ENCODE data around the gene TSHZ2. TPM values are rescaled to one million over a fixed set of nuclear protein-coding genes. Genes with fewer than 3 reads are reported as not detected.
A peak's percentile ranks its signal among the peaks of the same experiment; 100 is the strongest.

TSHZ2 gene
- total and polyA plus RNA-seq, 4 donors, result 0.93 to 8.8 (median 3.8) TPM

GRCh38 chr20:52939141-52939540 is 33.0 kb upstream of the TSHZ2 start:
- ATAC-seq (ENCODE audit: insufficient read depth, low FRiP score), result no peak
- WGBS, 2 donors, result 84 to 86% methylated on average over 4 of the region's 4 CpGs
- H3K27ac ChIP-seq (ENCODE audit: low read depth in 1 of 2, low read length in 1 of 2), result no peak overlapping the region

GRCh38 chr20:52941808-52942207 is 30.4 kb upstream of the TSHZ2 start:
- DNase-seq (peak in 2 of 3 donors; percentile 41 to 90), ATAC-seq (ENCODE audit: insufficient read depth, low FRiP score) (no peak)
- Histone ChIP-seq H3K9me3 (ENCODE audit: control insufficient read depth in 4 of 4, insufficient read depth in 3 of 4, low read length in 3 of 4) (no peaks in the 10 kb centered on the region), H3K27ac (ENCODE audit: low read depth in 1 of 2, low read length in 1 of 2) (no peak overlapping the region), H3K9ac (ENCODE audit: insufficient read depth in 1 of 2, low read length in 2 of 2) (no peak overlapping the region), H3K4me3 (no peak overlapping the region), H3K36me3 (ENCODE audit: control insufficient read depth in 4 of 4, insufficient read depth in 4 of 4, low read length in 4 of 4) (no peaks in the 10 kb centered on the region), H3K4me1 (ENCODE audit: control insufficient read depth in 5 of 5, insufficient read depth in 5 of 5, low read length in 5 of 5) (no peaks in the 10 kb centered on the region), H3K27me3 (ENCODE audit: control insufficient read depth in 3 of 3, insufficient read depth in 3 of 3, low read length in 2 of 3) (no peaks in the 10 kb centered on the region)
- 63 to 72% methylated on average over 3 of the region's 3 CpGs for WGBS, 2 donors
- no peak for TF ChIP-seq CTCF (IDR thresholded peaks at IDR 0.05; ENCODE audit: control extremely low read depth, extremely low read depth)

More at GRCh38 chr20:52939141-52939540, 33.0 kb upstream of the TSHZ2 start:
- H3K4me1 ChIP-seq (ENCODE audit: control insufficient read depth in 5 of 5, insufficient read depth in 5 of 5, low read length in 5 of 5), result peaks cover 0 to 5% (median 0%) of the 10 kb centered on the region in 5 donors
- DNase-seq, result no peak
- no peak for TF ChIP-seq CTCF (IDR thresholded peaks at IDR 0.05; ENCODE audit: control extremely low read depth, extremely low read depth)
- H3K9me3 ChIP-seq (ENCODE audit: control insufficient read depth in 4 of 4, insufficient read depth in 3 of 4, low read length in 3 of 4), result no peaks in the 10 kb centered on the region
- H3K36me3 ChIP-seq (ENCODE audit: control insufficient read depth in 4 of 4, insufficient read depth in 4 of 4, low read length in 4 of 4), result no peaks in the 10 kb centered on the region
- H3K27me3 ChIP-seq (ENCODE audit: control insufficient read depth in 3 of 3, insufficient read depth in 3 of 3, low read length in 2 of 3), result no peaks in the 10 kb centered on the region
- H3K9ac ChIP-seq (ENCODE audit: insufficient read depth in 1 of 2, low read length in 2 of 2), result no peak overlapping the region
- no peak overlapping the region for H3K4me3 ChIP-seq

- H3K27ac ChIP-seq (ENCODE audit: low read depth in 1 of 2, low read length in 1 of 2), result no peak overlapping the region
- H3K9me3 ChIP-seq (ENCODE audit: control insufficient read depth in 4 of 4, insufficient read depth in 3 of 4, low read length in 3 of 4), result no peaks in the 10 kb centered on the region
- no peaks in the 10 kb centered on the region for H3K27me3 ChIP-seq (ENCODE audit: control insufficient read depth in 3 of 3, insufficient read depth in 3 of 3, low read length in 2 of 3)
- WGBS, 2 donors, result 75 to 76% methylated on average over 2 of the region's 2 CpGs
- DNase-seq (peak in 1 of 3 donors; percentile 38), ATAC-seq (ENCODE audit: insufficient read depth, low FRiP score) (no peak)
- no peaks in the 10 kb centered on the region for H3K4me1 ChIP-seq (ENCODE audit: control insufficient read depth in 5 of 5, insufficient read depth in 5 of 5, low read length in 5 of 5)
- TF ChIP-seq CTCF (IDR thresholded peaks at IDR 0.05; ENCODE audit: control extremely low read depth, extremely low read depth), result no peak
- H3K9ac ChIP-seq (ENCODE audit: insufficient read depth in 1 of 2, low read length in 2 of 2), result no peak overlapping the region
- no peaks in the 10 kb centered on the region for H3K36me3 ChIP-seq (ENCODE audit: control insufficient read depth in 4 of 4, insufficient read depth in 4 of 4, low read length in 4 of 4)
- H3K4me3 ChIP-seq, result no peak overlapping the region
Measured at GRCh38 chr20:52943185-52943841, 28.8 kb upstream of the TSHZ2 start.

- no peak for ATAC-seq (ENCODE audit: insufficient read depth, low FRiP score)
- 58 to 81% methylated on average over 1 of the region's 1 CpG for WGBS, 2 donors
Measured at GRCh38 chr20:52945268-52945667, 26.9 kb upstream of the TSHZ2 start.

More at GRCh38 chr20:52945268-52945667, 26.9 kb upstream of the TSHZ2 start:
- Histone ChIP-seq H3K4me3 (no peak overlapping the region), H3K27ac (ENCODE audit: low read depth in 1 of 2, low read length in 1 of 2) (no peak overlapping the region), H3K4me1 (ENCODE audit: control insufficient read depth in 5 of 5, insufficient read depth in 5 of 5, low read length in 5 of 5) (no peaks in the 10 kb centered on the region), H3K36me3 (ENCODE audit: control insufficient read depth in 4 of 4, insufficient read depth in 4 of 4, low read length in 4 of 4) (no peaks in the 10 kb centered on the region), H3K9ac (ENCODE audit: insufficient read depth in 1 of 2, low read length in 2 of 2) (no peak overlapping the region), H3K9me3 (ENCODE audit: control insufficient read depth in 4 of 4, insufficient read depth in 3 of 4, low read length in 3 of 4) (no peaks in the 10 kb centered on the region), H3K27me3 (ENCODE audit: control insufficient read depth in 3 of 3, insufficient read depth in 3 of 3, low read length in 2 of 3) (no peaks in the 10 kb centered on the region)
- no peak for DNase-seq
- no peak for TF ChIP-seq CTCF (IDR thresholded peaks at IDR 0.05; ENCODE audit: control extremely low read depth, extremely low read depth)
